HS-5 (cell line): ENCODE results near the gene KRT6B.
"Not testable (repeated sequence)": the region's sequence is repeated elsewhere in the genome, so short reads cannot be mapped to it uniquely, and the experiment has no call there.

Experiments used
- DNase-seq: peaks from one replicate; pipeline ENCODE4 v3.0.0-alpha.2; 2012; ENCODE audit warnings: low read depth

KRT6B gene

DNA sequence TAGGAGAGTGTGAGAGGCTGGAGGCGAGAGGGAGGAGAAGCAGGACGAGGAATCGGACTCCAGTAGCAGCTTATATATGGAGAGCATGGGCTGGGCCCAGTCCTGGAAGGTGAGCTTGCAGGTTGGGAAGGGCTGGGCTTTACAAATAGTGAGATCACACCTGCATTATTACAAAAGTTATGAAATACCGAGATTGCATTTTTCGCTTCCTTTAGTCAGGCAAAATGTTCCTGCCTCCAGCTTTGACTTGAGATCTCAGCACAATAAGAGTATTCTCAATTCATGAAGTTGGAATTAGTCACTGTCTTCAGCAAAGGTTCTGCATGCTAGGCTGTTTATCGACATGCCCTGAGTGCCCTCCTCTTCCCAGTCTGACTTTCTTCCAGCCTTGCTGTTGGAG is at the start of gene KRT6B:
TSS of gene KRT6B (minus strand) at position 46 of the 400 bp plus-strand sequence. CDS start 68 bp downstream, outside the sequence.
- no peak for DNase-seq

GRCh38 chr12:52501490-52501889 is 49.5 kb upstream of the KRT6B start:
- DNase-seq = no peak

- not testable (repeated sequence) for DNase-seq
Observed at GRCh38 chr12:52500574-52500973, 48.6 kb upstream of the KRT6B start.

- no peak for DNase-seq
Observed at GRCh38 chr12:52499806-52500560, 48.0 kb upstream of the KRT6B start.

GRCh38 chr12:52498946-52499345 is 47.0 kb upstream of the KRT6B start:
- no peak for DNase-seq

DNA sequence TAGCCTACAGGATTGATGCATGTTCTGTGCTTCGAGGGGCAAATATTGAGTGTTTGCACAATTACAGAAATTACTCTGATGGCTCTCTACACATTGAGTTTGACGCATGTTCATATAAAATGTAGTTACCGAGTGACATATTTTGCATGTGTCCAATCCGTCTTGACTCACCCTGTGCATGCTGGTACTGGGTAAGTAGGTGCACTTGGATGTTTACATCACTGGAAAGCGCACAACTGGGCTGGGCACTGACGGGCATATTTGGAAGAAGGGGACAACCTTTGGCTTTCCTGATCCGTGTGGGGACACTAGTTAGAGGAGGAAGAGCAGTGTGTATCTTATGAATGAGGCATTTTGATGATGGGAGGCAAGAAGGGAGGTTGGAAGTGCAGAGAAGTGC is 46.0 kb upstream of the KRT6B start:
- DNase-seq = no peak

- DNase-seq = peak; percentile 50
Observed at GRCh38 chr12:52496590-52497071, 44.7 kb upstream of the KRT6B start.

GRCh38 chr12:52496054-52496453 is 44.1 kb upstream of the KRT6B start:
- no peak for DNase-seq

DNA sequence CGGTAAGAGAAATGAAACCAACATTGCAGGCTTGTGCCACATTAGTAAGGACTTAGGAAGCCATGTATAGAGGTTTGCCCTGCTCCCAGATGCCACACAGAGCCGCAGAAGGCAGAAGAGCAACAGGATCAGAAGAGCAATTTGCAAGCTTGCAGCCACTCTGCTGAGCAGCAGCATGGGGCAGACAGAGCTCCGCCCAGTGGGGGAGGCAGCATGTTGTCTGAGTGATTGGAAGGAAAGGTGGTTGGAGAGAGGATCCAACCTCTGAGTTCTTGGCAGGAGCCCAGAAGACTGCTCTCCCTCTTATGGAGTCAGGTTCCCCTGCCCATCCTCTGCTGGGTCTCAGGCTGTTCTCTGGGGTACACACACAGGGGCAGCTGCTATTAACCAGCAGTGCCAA is 43.4 kb upstream of the KRT6B start:
- DNase-seq = no peak

DNA sequence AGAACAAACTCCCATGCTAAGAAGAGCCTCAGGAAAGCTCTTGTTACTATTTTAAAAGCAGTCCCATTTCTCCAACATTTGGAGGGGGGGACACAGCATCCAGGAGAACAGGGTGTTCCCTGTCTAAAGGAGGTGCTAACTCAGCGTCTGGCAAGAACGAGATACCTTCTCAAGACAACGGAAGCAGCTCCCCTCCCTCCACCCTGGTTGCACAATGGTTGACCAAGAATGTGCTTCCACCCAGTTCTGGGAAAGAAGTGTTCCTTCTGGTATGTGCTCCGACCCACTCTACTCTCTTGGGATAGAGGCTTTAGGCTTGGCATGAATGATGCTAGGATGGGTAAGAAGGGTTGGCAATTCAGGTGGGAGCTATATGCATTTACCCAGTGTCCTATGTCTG is 42.6 kb upstream of the KRT6B start:
- no peak for DNase-seq

DNA sequence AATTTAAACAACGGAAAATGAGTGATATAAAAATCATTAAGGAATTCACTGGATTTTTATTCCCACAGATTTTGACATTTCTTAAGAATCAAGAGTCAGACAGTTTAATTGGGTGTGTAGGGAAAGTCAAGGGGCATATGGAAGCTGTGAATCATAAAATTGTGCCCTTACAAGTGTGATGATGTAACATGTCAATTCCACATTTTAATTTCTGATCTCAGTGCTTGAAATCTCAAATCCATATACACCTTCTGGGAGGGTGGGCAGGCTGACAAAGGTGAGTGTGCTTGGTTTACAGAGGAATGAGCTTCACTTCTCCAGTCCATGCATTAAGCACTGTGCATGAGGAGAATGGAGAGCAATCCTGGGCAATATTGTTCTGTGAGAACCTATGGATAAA is 42.2 kb upstream of the KRT6B start:
- no peak for DNase-seq

GRCh38 chr12:52493172-52493571 is 41.2 kb upstream of the KRT6B start, which contains the start of gene KRT6A:
KRT6A (minus strand) TSS chr12:52493257; CDS start chr12:52493188, 69 bp downstream.
- DNase-seq = no peak

GRCh38 chr12:52492405-52492804 is 40.5 kb upstream of the KRT6B start:
- DNase-seq = not testable (repeated sequence)

DNA sequence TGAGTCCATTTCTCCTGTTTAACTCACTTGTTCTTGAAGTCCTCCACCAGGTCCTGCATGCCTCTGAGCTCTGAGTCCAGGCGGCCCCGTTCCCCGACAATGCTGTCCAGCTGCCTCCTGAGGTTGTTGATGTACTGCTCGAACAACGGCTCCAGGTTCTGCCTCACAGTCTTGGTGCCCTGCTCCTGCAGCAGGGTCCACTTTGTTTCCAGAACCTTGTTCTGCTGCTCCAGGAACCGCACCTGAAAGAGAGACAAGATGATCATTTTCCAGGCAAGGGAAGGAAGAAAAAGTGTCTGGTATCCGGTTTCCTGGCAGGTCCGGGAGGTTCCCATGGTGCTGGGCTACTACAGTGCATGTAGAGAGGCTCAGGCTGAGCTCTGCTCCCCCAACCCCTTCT is 39.5 kb upstream of the KRT6B start:
- not testable (repeated sequence) for DNase-seq

DNA sequence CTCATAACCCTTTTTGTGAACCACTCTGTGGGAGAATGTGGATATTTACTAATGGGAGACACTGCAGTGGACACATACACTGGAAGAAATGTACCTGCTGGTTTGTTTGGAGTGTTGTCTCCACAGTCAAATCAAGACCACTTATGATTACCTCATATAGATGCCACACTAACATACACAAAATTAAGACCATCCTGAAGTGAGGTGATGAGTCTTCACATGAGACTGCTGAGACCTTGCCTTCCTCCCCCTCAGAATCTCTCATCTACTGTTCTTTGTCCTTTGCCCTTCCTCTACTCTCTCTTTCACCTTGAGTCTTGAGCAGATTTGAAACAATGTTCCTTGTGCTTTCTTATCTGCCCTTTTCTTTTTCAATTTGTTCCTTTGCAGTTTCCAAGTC is 36.8 kb upstream of the KRT6B start:
- DNase-seq = no peak

GRCh38 chr12:52487744-52488443 is 35.9 kb upstream of the KRT6B start:
- not testable (repeated sequence) for DNase-seq

- no peak for DNase-seq
Observed at GRCh38 chr12:52487211-52487610, 35.3 kb upstream of the KRT6B start.

DNA sequence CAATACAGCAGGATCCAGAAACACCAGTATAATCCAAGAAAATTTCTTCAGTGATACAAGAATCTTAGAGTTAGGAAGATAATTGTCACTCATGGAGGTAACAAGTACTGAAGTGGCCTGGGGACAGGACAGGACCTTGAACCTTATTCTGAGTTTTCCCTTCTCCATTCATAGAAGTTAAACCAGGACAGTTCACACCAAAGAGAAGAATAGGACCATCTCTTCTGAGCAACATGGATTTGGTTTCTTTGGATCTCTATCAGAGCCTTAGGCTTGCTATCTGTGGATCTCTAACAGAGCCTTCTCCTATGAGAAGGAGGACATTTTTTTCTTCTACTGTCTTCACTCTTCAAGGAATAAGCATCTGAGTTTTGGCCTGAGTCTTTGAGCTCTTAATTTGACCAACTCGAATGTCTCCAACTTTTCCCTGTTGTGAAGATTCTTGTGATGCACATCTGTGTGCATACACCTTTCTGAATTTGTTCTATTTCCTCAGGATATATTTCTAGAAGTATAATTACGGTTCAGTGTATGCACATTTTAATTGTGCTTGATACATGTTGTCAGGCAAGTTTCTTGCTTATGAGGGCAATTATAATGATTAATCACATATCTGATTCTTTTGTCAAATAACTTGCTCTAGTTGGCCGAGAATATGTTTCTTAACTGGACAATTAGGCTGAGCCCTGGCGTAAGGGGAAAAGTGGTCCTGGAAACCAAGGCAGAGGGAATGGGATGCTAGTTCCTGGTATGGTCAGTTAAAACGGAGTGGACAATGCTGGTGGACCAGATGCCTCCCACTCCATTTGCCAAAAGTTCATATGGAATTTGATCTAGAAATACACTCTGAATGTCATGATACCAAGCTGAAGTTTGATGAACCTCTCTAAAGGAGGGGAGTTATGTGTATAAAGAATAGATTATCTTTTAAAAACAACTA is 34.5 kb upstream of the KRT6B start:
- no peak for DNase-seq

- no peak for DNase-seq
Observed at GRCh38 chr12:52480073-52480472, 28.1 kb upstream of the KRT6B start.

DNA sequence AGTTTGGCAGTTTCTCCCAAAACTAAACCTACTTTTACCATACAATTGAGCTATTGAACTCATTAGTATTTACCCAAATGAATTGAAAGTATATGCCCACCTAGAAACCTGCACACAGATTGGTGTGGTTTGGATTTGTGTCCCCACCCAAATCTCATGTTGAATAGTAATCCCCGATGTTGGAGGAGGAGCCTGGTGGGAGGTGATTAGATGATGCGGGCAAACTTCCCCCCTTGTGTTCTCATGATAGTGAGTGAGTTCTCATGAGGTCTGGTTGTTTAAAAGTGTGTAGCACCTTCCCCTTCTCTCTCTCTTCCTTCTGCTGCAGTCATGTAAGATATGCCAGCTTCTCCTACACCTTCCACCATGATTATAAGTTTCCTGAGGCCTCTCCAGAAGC is 25.7 kb upstream of the KRT6B start:
- DNase-seq = no peak

DNA sequence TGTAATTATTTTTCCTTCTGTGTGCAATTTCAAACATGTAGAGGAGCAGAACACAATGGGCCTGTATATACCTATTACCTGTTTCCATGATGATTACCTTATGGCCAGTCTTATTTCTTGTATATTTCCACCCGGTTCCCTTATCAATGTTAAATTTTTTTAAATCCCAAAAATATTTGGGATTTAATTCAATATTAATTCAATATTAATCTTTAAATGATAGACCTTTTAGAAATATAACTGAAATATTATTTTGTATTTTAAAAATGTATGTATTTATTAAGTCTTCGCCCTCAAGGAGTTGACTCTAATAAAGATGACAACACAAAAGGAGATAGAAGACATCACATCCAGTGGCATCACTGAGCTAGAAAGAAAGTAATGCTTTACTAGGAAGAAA is 22.3 kb upstream of the KRT6B start:
- no peak for DNase-seq

- DNase-seq = no peak
Observed at GRCh38 chr12:52473768-52474167, 21.8 kb upstream of the KRT6B start, which contains the start of gene KRT6C. KRT6C (minus strand) TSS chr12:52473805; CDS start chr12:52473737, 68 bp downstream.
